GM15510 (cell line): ENCODE measurements around the gene FOLR2.

Experiments used
- POLR2A ChIP-seq: IDR thresholded peaks from 3 replicates; pipeline ENCODE4 v1.6.1; 2011; ENCODE audit warnings: borderline replicate concordance; ENCODE audit not compliant: insufficient read length; ENCODE audit errors: extremely low read depth

The FOLR2 gene

GRCh38 chr11:72235351-72236057 is 18.9 kb downstream of the FOLR2 start:
- TF ChIP-seq POLR2A: no peak

- no peak for TF ChIP-seq POLR2A
Measured at GRCh38 chr11:72236083-72236697, 19.6 kb downstream of the FOLR2 start.

- TF ChIP-seq POLR2A: no peak
Measured at GRCh38 chr11:72236774-72237111, 20.1 kb downstream of the FOLR2 start.

DNA sequence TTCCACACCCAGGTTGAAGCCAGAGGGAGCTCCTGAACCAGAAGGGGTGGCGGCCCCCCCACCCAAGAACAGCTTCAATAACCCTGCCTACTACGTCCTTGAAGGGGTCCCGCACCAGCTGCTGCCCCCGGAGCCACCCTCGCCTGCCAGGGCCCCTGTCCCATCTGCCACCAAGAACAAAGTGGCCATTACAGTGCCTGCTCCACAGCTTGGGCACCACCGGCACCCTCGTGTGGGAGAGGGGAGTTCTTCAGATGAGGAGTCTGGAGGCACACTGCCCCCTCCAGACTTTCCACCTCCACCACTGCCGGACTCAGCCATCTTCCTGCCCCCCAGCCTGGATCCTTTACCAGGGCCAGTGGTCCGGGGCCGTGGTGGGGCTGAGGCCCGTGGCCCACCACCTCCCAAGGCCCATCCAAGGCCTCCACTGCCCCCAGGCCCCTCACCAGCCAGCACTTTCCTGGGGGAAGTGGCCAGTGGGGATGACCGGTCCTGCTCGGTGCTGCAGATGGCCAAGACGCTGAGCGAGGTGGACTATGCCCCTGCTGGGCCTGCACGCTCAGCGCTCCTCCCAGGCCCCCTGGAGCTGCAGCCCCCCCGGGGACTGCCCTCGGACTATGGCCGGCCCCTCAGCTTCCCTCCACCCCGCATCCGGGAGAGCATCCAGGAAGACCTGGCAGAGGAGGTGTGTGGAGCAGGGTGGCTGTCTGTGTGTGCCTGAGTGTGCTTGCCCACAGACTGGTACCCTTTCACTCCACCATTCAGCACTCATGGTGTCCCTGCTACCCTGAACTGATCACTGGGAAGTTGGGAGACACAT is 20.7 kb downstream of the FOLR2 start:
- no peak for TF ChIP-seq POLR2A

DNA sequence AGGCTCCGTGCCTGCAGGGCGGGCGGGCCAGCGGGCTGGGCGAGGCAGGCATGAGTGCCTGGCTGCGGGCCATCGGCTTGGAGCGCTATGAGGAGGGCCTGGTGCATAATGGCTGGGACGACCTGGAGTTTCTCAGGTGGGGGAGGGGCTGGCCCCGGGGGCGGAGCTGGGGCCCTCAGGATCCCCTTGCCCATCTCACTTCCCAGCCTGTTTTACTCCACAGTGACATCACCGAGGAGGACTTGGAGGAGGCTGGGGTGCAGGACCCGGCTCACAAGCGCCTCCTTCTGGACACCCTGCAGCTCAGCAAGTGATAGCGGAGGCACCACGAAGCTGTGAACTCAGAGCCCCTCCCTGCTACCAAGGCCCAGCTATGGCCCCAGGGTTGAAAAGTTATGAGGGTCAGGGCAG is 21.5 kb downstream of the FOLR2 start:
- TF ChIP-seq POLR2A: peak; percentile 21

GRCh38 chr11:72238492-72239312 is 22.1 kb downstream of the FOLR2 start:
- TF ChIP-seq POLR2A: no peak

DNA sequence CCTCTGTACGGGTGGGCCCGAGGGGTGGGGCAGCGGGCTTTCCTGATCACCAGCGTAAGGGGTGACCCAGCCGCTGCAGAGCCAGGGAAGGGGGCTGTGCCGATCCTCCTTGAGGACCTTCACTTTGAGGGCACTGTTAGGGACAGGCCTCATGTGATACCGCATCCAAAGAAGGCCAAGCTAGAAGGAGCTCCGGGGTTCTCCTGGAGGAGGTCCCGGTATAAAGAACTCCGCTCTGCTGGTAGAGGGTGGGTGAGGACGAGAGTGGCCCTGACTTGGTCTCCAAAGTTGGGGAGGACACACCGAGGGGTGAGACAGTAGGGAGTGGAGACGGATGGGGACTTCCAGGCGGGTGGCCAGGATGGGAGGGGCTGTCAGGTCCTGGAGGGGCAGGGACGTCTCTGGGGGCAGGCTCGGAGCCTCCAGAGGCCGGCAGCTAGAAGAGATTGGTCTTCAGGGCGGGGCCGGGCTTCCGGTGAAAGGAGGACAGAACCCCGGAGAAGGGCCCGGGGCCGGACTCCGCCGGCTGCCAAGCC is 22.8 kb downstream of the FOLR2 start:
- no peak for TF ChIP-seq POLR2A

GRCh38 chr11:72239849-72240460 is 23.4 kb downstream of the FOLR2 start:
- no peak for TF ChIP-seq POLR2A

- no peak for TF ChIP-seq POLR2A
Measured at GRCh38 chr11:72240461-72241290, 24.1 kb downstream of the FOLR2 start.

- no peak for TF ChIP-seq POLR2A
Measured at GRCh38 chr11:72241291-72241781, 24.7 kb downstream of the FOLR2 start.

GRCh38 chr11:72242141-72242540 is 25.5 kb downstream of the FOLR2 start:
- TF ChIP-seq POLR2A: no peak

- TF ChIP-seq POLR2A: no peak
Measured at GRCh38 chr11:72243173-72244059, 26.8 kb downstream of the FOLR2 start.
